ENCODE data around the gene ENOX1.
"Not testable (repeated sequence)": the region's sequence is repeated elsewhere in the genome, so short reads cannot be mapped to it uniquely, and the experiment has no call there.

The ENOX1 gene

DNA sequence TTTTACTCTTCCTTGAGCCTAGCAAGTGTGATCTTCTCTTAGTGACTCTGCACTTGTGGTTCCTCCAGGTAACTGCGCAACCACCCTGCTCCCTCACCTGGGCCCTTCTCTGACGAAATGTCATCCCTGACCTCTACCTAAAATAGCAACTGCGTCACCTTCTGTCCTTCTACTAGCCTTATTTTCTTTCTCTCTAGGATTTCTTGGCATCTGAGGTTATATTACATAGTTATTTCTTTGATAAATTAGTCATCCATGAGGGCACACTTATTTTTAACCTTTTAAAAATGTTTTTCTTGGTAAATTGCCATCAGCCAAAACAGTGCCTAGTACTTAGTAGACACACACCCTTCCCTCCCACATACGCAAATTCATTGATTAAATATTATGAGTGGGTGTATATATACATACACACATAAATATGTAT, 355.5 kb downstream of the ENOX1 start:
- DNase-seq (ENCODE audit: low read depth), result no peak

DNA sequence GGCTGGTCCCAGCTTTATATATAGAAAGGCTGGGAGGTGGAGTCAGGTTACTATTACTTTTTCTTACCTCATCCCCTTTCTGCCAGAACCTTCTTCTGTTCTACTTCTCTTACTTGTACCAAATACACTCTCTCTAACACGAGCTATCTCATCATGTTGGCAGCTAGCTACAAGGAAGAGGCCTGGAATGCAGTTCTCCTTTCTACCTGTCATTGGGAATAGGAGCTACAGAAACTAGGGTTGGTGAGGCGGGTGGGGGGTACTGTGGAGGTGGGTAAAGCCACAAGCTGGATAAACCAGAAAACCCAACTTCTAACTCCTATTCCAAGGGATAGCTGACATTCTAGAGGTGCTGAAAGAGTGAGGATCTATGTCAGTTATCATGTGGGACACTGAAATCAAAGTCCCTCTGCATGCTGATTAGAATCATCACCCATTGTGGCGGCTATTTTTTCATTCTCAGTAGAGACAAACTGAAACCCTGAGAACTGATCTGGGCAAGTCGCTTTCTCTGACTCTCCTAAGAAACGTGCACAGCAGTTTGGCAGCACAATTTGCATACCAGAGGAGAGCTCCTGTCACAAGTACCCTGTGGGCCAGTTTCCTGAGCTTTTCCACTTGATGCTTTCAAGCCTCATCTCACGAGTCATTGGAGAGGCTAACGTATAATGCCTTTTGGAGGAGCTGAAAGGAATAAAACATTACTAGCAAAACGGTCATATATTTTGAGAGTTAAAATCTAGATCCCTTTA, 358.1 kb downstream of the ENOX1 start:
- DNase-seq (ENCODE audit: low read depth), result no peak

DNA sequence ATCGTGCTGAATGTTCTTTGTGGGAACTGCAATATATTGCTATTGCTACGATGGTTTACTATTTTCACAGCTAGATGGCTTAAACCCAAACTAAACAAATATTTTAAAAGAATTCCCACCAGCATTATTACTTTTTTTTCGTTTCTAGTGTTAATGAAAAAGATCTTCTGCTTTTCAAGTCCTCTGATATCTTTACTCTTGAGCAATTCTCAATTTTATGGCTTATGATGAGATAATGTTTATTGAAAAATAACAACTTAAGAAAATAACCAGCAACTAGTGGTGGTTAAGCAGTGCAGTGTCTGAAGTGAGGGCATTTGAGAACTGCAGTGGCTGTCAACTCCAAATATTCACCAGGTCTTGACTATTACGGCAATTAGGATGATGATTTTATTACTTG, 360.4 kb downstream of the ENOX1 start:
- DNase-seq (ENCODE audit: low read depth), result no peak

DNA sequence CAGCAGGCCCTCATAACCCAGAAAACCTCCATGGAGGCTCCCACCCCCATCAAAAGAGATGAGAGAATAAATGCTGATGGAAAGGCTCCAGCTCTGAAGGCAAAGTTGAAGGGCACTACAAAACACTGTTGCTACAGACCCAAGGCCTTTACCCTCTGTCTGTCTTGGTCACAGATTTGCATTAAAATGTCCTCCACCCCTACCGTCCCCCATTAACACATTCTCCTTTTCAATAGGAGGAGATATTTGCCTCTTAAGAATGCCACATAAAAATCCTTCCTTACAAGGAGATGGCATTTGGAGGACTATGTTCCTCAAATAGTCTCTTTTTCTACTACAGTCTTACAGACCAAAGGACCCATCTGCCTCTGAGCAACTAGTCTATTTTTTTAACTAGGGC, 361.5 kb downstream of the ENOX1 start:
- no peak for DNase-seq (ENCODE audit: low read depth)

DNA sequence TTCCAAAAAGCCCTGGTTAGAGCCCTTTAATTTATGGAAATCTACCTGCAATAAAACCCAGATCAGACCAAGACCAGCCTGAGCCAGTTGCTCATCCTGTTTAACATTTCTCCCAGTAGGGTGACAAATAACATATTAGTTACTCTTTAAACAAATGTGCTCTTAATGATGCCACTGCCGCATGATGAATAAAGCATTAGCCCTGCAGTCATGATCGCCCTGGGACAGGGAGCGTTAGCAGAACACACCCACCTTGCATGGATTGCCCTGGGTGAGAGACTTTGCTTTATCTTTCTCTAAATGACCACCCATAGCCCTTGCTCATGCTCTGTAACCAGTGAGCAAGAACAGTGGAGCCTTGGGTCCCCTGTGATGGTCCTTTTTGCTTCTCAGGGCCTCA, 362.4 kb downstream of the ENOX1 start:
- DNase-seq (ENCODE audit: low read depth), result no peak

DNA sequence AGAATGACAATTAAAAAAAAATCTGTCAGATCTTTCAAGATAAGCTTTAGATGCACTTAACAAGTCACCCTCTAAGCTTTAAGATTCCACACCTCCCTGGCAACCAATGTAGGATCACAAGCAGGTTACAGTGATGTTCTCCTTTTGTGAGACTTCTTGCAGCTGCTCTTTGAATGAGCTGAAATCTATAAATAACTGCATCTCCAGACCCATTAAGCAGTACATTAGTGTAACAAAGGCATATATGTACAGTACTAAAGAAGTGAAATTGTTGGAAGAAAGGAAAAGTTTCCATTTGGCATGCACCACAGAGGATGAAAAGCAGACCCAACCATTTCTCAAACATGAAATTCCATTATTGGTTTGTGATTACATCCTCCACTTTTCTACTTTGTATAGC, 364.7 kb downstream of the ENOX1 start:
- DNase-seq (ENCODE audit: low read depth), result no peak

DNA sequence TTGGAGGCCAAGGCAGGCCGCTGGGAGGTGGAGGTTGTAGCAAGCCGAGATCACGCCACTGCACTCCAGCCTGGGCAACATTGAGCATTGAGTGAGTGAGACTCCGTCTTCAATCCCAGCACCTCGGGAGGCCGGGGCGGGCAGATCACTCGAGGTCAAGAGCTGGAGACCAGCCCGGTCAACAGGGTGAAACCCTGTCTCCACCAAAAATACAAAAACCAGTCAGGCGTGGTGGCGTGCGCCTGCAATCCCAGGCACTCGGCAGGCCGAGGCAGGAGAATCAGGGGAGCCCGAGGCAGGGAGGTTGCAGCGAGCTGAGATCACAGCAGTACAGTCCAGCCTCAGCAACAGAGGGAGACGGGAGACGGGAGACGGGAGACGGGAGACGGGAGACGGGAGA, 369.9 kb downstream of the ENOX1 start:
- DNase-seq (ENCODE audit: low read depth), result not testable (repeated sequence)

DNA sequence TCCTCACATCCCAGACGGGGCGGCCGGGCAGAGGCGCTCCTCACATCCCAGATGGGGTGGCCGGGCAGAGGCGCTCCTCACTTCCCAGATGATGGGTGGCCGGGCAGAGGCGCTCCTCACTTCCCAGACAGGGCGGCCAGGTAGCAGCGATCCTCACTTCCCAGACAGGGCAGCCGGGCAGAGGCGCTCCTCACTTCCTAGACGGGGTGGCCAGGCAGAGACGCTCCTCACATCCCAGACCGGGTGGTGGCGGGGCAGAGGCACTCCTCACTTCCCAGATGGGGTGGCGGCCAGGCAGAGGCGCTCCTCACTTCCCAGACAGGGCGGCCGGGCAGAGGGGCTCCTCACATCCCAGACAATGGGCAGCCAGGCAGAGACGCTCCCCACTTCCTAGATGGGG, 370.4 kb downstream of the ENOX1 start:
- not testable (repeated sequence) for DNase-seq (ENCODE audit: low read depth)

DNA sequence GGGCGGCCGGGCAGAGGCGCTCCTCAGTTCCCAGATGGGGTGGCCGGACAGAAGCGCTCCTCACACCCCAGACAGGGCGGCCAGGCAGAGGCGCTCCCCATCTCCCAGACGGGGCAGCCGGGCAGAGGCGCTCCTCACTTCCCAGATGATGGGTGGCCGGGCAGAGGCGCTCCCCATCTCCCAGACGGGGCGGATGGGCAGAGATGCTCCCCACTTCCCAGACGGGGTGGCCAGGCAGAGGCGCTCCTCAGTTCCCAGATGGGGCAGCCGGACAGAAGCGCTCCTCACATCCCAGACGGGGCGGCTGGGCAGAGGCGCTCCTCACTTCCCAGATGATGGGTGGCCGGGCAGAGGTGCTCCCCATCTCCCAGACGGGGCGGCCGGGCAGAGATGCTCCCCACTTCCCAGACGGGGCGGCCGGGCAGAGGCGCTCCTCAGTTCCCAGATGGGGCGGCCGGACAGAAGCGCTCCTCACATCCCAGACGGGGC, 370.8 kb downstream of the ENOX1 start:
- not testable (repeated sequence) for DNase-seq (ENCODE audit: low read depth)

DNA sequence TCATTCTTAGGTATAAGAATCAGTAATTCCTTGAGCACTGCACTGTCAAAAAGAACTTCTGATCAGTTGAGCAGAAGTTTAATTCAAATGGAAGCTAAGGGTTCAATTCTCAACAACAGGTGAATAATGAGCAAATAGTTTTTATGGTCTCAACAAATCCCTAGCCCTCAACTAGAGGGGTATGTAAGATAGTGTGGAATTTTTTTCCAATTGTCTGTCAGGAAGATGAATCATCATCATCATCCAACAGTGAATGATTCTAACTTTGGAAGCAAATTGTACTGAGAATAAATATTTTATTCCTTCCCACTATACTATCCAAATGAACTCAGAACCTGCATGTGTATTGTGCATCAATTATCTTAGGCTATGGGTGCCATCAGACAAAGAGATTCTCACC, 372.7 kb downstream of the ENOX1 start:
- no peak for DNase-seq (ENCODE audit: low read depth)

DNA sequence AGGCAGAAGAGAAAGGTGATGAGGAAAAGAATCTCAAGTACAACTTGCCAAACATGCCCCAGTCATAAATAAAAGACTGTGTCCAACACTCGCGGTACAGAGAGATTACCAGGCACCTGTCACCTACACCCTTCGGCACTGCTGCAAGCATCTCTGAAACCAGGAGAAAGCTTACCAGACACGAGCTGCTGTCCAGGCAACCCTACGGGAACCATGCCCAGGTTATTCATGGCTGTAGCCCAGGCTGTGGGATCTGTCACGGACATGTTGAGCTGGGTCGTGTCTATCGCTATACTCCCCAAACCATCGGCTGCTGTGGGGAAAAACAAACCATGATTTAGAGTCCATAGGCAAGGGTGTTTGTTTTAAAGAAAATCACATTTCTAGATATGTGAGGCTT, 375.0 kb downstream of the ENOX1 start:
- DNase-seq (ENCODE audit: low read depth), result no peak

DNA sequence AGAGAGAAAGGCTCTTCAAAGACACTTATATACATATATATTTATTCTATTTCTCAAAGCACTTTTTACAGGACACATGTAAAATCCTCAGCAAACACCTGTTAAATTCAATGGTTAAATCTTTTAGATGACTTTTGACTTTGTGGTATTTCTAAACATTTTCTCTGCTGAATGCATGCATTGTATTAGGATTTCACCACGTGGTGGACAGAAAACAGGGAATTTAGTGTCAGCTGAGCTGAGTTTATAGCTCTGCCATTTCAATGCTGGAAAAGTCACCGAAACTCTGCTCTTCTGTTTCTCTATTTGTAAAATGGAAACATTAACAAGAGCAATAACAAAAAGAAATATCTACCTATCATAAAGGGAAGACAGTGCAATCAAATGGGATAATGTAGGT, 375.6 kb downstream of the ENOX1 start:
- DNase-seq (ENCODE audit: low read depth), result no peak

DNA sequence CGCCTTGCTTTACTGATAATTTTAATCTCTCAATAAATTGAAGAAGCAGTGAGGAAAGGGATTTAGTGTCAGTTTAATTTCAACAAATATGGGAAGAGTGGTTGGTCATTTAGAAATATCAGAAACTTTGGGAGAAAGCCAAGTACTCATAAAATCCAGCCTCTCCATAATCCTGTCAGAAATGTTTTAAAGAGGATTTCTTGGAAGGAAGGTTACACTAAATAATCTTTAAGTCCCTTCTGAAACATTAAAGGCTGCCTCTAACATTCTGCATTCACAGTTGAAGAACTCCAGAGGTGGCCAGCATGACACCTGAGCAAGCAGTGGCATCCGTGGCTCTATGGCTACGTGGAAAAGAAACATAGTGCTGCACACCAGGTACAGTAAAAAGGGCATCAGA, 378.5 kb downstream of the ENOX1 start:
- no peak for DNase-seq (ENCODE audit: low read depth)

DNA sequence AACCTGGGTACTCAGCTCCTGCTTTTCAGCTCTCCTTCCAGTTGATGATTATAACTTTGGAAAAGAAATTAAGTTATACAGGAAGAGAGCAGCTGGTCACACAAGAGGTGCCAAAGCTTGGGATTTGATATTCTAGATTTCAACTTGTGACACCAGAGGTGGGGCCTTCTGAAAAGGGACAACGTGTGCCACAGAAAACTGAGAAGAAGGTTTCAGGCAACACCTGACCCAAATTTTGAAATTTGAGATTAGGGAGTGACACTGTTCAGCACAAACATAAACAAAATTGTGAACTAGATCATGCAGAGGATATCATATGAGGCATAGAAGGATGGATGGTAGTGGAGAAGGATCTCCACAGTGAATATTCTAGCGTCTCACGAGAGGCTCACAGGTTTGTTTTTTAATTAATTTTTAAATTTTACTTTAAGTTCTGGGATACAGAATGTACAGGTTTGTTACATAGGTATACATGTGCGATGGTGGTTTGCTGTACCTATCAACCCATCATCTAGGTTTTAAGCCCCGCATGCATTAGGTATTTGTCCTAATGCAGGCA, 379.7 kb downstream of the ENOX1 start:
- no peak for DNase-seq (ENCODE audit: low read depth)

DNA sequence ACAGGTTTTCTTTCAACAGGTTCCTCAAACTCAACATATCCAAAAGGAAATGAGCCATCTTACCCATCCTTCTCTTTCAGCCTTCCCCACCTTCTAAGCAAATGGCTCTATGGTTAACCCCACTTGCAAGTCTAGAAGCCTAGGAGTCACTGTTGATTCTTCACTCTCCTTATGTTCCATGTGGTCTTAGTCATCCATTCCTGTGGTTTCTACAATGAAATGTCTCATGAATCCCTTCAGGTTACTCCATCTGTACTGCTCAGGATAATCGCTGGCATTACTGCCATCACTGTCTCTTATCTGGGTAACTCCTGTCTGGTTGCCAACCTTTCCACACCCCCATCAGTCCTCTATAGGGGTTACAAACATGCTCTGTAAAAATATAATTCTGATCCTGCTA, 381.3 kb downstream of the ENOX1 start:
- no peak for DNase-seq (ENCODE audit: low read depth)

DNA sequence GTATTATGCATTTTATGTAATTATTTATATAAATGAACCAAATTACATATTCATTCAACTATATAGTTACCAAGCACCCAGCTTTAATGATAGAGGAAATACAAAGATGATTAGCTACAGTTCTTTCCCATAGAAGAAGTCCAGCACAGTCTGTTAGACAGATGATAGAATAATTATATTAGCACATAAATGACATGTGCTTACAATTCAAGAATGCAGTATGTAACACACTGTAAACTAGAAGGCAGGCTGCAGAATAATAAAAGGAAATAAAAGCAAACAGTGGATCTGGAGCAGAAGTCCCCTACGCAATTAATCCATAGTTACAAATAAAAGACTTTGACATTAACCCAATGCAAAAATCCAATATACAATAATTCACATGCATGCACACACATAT, 384.4 kb downstream of the ENOX1 start:
- DNase-seq (ENCODE audit: low read depth), result no peak

DNA sequence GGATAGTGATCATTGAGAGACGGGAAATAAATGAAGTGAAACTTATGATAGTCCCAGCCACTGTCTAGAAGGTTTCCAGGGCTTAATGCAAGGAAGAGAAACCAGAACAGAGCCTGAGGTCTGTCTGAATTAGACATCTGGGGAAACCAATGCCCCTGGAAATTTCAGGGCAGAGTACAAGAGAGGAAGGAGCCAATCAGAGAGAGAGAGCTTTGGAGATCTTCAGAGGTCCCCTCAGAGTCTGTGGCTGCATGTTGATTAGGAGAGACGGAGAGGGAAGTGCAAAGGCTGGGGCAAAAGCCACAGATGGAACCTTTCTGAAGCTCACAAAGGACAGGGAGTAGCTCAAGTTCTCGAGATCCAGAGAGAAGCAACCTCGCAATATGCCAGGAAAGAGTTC, 385.4 kb downstream of the ENOX1 start:
- no peak for DNase-seq (ENCODE audit: low read depth)

DNA sequence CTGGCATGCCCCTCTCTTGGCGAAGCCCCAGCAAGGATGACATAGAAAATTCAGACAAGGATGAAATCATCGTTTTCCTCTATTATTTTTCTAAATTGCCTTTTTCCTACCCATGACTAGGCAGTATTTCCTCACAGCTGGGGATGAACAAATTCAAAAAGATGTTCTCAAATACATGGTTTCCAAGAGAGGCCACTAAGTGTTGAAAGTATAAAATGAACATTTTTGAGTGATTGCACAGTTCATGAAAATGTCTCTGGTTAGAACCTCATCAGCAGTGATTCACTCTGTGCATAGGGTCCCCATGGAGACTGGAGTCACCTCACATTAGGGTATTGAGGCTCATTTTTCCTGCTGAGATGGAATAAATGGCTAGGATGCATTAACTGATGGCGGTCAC, 389.7 kb downstream of the ENOX1 start:
- DNase-seq (ENCODE audit: low read depth), result peak; percentile 18

DNA sequence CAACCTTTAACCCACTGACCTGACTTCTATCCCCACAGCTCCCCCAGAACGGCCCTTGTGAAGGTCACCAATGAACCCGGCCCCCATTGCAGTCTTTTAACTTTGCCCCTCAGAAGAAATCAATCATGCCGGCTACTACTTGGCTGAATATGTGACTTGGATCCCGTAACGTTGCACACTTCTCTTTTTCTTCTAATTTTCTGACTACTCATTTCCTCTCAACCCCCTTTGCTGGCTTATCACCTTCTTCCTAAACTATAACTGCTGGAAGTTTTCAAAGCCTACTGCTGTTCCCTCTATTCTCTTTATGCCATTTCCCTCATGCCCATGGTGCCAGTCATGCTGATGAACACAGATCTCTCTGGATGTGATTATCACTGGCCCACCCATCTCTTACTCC, 395.7 kb downstream of the ENOX1 start:
- DNase-seq (ENCODE audit: low read depth), result no peak

DNA sequence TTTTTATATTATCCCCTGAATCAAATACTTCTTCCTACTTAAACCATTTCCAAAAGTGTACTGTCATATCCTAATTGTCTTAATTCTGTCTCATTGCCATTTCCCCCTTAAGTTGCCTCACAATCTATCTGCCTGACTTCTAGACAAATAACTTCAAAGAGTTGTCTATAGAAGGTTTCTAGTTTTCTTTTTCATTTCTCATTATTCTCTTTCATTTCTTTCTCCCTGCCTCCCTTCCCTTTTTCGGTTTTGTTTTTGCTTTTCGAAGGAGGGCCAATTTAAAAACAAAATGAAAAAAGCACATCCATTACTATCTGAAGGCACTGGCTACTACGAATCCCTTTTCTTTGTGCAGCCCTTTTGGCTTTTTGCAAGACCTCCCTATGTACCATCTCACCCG, 396.2 kb downstream of the ENOX1 start:
- DNase-seq (ENCODE audit: low read depth), result no peak

DNA sequence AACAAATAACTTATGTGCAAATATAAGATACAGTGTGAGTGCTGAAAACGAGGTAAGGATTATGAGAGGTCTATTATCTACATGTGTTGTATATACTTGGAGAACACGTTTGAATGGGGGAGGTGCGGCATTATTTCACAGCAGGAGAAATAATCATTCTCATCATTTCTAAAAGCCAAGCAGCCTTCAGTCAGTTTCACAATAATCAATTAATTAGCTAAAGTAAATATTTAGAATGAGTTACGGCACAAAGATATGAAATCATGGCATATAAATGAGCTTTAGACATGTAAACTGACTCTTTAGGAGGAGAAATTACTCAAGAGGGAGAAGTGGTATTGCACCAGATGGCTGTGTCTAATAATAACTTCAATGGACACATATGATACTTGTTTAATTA, 396.8 kb downstream of the ENOX1 start:
- peak; percentile 35 for DNase-seq (ENCODE audit: low read depth)

DNA sequence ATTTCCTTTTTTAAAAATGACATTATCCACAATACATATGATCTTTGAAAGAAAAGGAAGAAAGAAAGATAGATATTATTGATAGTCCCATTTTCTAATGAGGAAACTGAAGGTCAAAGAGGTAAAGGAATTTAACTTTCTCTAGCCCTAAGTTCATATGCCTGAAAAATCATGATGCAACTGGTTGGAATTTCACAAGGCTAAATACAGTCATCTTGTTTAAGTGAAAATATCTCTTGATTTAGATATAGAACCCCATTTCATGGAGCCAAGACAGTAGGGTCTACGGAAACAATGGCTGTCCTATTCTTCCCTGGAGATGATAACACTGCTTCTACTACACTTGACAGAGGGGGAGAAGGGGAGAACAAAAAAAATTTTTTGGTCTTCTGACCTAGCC, 397.2 kb downstream of the ENOX1 start:
- DNase-seq (ENCODE audit: low read depth), result peak; percentile 34

DNA sequence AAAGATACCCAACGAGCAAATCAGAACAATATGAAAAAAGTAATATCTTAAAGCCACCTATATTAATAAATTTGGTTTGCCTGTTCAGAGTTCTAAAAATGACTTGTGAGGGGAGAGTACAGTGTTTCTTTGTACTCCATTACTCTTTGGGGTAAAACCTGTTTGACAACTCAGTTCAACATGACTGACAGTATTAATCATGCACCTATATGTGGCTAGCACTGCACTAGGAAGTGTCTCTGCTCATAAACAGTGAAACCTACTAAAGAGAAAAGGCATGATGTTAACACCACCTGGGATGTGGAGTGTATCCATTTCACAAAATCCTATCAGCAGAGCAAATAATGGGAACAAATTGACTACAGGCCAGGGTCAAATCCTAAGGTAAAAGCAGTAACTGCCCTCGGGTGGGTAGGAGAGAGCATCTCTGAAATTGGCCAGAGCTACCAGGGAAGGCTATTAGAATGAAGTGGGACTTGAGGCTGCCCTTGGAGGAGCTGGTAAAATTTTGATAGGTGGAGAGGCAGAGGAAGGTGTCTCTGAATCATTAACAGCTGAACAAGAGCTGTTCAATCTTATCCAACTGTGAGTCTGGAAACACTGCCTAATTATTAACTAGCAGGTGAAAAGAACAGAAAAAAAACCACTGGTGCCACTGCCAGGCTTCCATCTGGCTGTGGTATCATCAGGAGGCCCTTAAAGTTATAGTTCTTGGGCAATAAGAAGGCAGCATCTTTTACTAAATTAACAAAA, 398.3 kb downstream of the ENOX1 start:
- no peak for DNase-seq (ENCODE audit: low read depth)
